DOHH2 (cell line): ENCODE results near the gene PRSS22.

Experiments used
- EZH2phosphoT487 ChIP-seq: fragments of 200-600 bp; sonication (generic); IDR thresholded peaks from 2 replicates; pipeline ENCODE4 v1.6.1; 2017; ENCODE audit warnings: borderline replicate concordance, mild to moderate bottlenecking, antibody characterized with exemption, low read length, moderate library complexity, mixed read lengths
- TF ChIP-seq, protein P1 (sequence below): fragments of 200-600 bp; sonication (generic); IDR thresholded peaks from one replicate; pipeline ENCODE4 v1.5.1; 2014; ENCODE audit warnings: antibody characterized with exemption, mild to moderate bottlenecking, low read depth, low read length; ENCODE audit not compliant: poor library complexity, severe bottlenecking

DNA sequence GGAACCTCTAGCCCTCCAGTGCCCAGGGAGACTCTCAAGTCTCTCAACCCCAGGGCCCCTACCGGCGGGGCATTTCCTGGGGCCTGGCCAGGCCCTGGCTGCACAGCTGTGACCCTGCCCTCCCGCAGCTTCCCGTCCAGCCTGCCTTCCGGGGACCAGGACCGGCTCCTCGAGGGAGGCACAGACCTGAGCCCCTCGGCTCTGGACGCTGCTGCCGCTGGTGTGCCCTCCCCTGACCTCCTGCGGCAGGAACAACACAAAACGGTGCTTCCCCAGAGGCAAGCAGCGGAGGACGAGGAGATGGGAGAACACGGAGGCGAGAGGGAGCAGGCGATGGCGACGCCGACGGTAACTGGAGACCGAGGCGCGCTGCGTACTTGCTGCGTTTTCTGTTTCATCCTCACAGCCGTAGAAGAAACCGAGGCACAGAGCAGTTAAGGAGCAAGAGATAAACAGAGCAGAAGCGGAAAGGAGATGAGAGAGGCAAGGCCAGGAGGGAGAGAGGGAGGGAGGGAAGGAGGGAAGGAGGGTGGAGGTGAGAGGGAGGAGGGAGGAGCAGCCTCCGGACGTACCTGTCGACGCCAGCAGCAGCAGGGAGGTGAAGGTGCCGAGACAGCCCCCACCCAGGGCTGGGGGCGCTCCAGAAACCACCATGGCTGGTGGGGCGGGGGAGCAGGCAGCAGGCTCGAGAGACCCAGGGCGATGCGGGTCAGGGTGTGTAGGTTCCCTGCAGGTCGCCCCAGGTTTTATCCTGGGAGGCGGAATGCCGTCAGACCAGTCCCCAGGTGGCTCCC is at the start of gene PRSS22:
- TF ChIP-seq, protein P1, sequence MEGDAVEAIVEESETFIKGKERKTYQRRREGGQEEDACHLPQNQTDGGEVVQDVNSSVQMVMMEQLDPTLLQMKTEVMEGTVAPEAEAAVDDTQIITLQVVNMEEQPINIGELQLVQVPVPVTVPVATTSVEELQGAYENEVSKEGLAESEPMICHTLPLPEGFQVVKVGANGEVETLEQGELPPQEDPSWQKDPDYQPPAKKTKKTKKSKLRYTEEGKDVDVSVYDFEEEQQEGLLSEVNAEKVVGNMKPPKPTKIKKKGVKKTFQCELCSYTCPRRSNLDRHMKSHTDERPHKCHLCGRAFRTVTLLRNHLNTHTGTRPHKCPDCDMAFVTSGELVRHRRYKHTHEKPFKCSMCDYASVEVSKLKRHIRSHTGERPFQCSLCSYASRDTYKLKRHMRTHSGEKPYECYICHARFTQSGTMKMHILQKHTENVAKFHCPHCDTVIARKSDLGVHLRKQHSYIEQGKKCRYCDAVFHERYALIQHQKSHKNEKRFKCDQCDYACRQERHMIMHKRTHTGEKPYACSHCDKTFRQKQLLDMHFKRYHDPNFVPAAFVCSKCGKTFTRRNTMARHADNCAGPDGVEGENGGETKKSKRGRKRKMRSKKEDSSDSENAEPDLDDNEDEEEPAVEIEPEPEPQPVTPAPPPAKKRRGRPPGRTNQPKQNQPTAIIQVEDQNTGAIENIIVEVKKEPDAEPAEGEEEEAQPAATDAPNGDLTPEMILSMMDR = no peak
- no peak for TF ChIP-seq EZH2phosphoT487
